Hepatocyte (in vitro differentiated cells): Measurements from ENCODE around the gene WNT11.
A peak's percentile ranks its signal among the peaks of the same experiment; 100 is the strongest.

Experiments used
- CTCF ChIP-seq: fragments of 200-600 bp; sonication (generic); IDR thresholded peaks from 2 replicates; pipeline ENCODE4 v1.5.1; 2016; ENCODE audit warnings: antibody characterized with exemption, mild to moderate bottlenecking; ENCODE audit not compliant: poor library complexity
- EZH2 ChIP-seq: fragments of 200-600 bp; sonication (generic); IDR thresholded peaks from 2 replicates; pipeline ENCODE4 v1.6.1; 2016; ENCODE audit warnings: antibody characterized with exemption, mild to moderate bottlenecking, borderline replicate concordance

- peak; percentile 88 for TF ChIP-seq CTCF
- TF ChIP-seq EZH2: no peak
Measured at GRCh38 chr11:76208438-76209374, 2.4 kb upstream of the WNT11 start.
